ENCODE measurements around the gene UTS2.

UTS2 gene

GRCh38 chr1:7852804-7853683 lies at the start of gene UTS2:
UTS2 (minus strand) TSS chr1:7853065; CDS start chr1:7853003, 62 bp downstream.
- DNase-seq (ENCODE audit: low spot score): no peak

GRCh38 chr1:7899741-7900140 lies 46.9 kb upstream of the UTS2 start:
- DNase-seq (ENCODE audit: low spot score): no peak

GRCh38 chr1:7898962-7899361 lies 46.1 kb upstream of the UTS2 start:
- DNase-seq (ENCODE audit: low spot score): no peak

GRCh38 chr1:7896994-7897393 lies 44.1 kb upstream of the UTS2 start:
- no peak for DNase-seq (ENCODE audit: low spot score)

- DNase-seq (ENCODE audit: low spot score): no peak
Observed at GRCh38 chr1:7893529-7894180, 40.8 kb upstream of the UTS2 start.

GRCh38 chr1:7891804-7892203 lies 38.9 kb upstream of the UTS2 start:
- no peak for DNase-seq (ENCODE audit: low spot score)

- no peak for DNase-seq (ENCODE audit: low spot score)
Observed at GRCh38 chr1:7890853-7891252, 38.0 kb upstream of the UTS2 start.

GRCh38 chr1:7888248-7889081 lies 35.6 kb upstream of the UTS2 start:
- no peak for DNase-seq (ENCODE audit: low spot score)

GRCh38 chr1:7886405-7886745 lies 33.5 kb upstream of the UTS2 start:
- no peak for DNase-seq (ENCODE audit: low spot score)

- DNase-seq (ENCODE audit: low spot score): peak; percentile 75
Observed at GRCh38 chr1:7885513-7886404, 32.9 kb upstream of the UTS2 start.

GRCh38 chr1:7884757-7885156 lies 31.9 kb upstream of the UTS2 start:
- DNase-seq (ENCODE audit: low spot score): no peak

- no peak for DNase-seq (ENCODE audit: low spot score)
Observed at GRCh38 chr1:7879228-7879627, 26.4 kb upstream of the UTS2 start.

GRCh38 chr1:7878027-7878426 lies 25.2 kb upstream of the UTS2 start:
- DNase-seq (ENCODE audit: low spot score): no peak

GRCh38 chr1:7873801-7874795 lies 21.2 kb upstream of the UTS2 start:
- no peak for DNase-seq (ENCODE audit: low spot score)

- DNase-seq (ENCODE audit: low spot score): no peak
Observed at GRCh38 chr1:7871136-7871535, 18.3 kb upstream of the UTS2 start.

GRCh38 chr1:7869136-7869920 lies 16.5 kb upstream of the UTS2 start:
- DNase-seq (ENCODE audit: low spot score): no peak

GRCh38 chr1:7868070-7868780 lies 15.4 kb upstream of the UTS2 start:
- no peak for DNase-seq (ENCODE audit: low spot score)

GRCh38 chr1:7865978-7866377 lies 13.1 kb upstream of the UTS2 start:
- DNase-seq (ENCODE audit: low spot score): no peak

GRCh38 chr1:7863756-7864328 lies 11.0 kb upstream of the UTS2 start:
- no peak for DNase-seq (ENCODE audit: low spot score)
